Progenitor cell of endocrine pancreas (in vitro differentiated cells): ENCODE measurements around the gene TRAPPC4. TPM values are rescaled to one million over a fixed set of nuclear protein-coding genes. Genes with fewer than 3 reads are reported as not detected.
"Not testable (repeated sequence)": the region's sequence is repeated elsewhere in the genome, so short reads cannot be mapped to it uniquely, and the experiment has no call there.

Source experiments
- DNase-seq: peaks from one replicate; pipeline ENCODE4 v3.0.0; 2021; ENCODE audit warnings: low spot score; ENCODE audit not compliant: unreplicated experiment
- H3K27ac Mint-ChIP-seq: 2 replicates; pipeline ENCODE4 v1.8.0; 2021; ENCODE audit warnings: mild to moderate bottlenecking, moderate library complexity, mixed read lengths
- H3K27me3 Mint-ChIP-seq: 2 replicates; pipeline ENCODE4 v1.8.0; 2021; ENCODE audit warnings: mixed read lengths
- H3K36me3 Mint-ChIP-seq: 2 replicates; pipeline ENCODE4 v1.8.0; 2022; ENCODE audit warnings: mixed read lengths; ENCODE audit not compliant: insufficient read depth
- H3K4me1 Mint-ChIP-seq: 2 replicates; pipeline ENCODE4 v1.8.0; 2021; ENCODE audit warnings: low read depth, mixed read lengths
- H3K4me3 Mint-ChIP-seq: 2 replicates; pipeline ENCODE4 v1.8.0; 2021; ENCODE audit warnings: low read depth, mild to moderate bottlenecking, moderate library complexity, mixed read lengths
- H3K9me3 Mint-ChIP-seq: 2 replicates; pipeline ENCODE4 v1.8.0; 2021; ENCODE audit warnings: low read depth, mixed read lengths
- CTCF ChIP-seq: fragments of 200-600 bp; sonication (generic); IDR thresholded peaks from one replicate; pipeline ENCODE4 v1.5.0; 2021; ENCODE audit warnings: antibody characterized with exemption, mild to moderate bottlenecking; ENCODE audit not compliant: unreplicated experiment
- total RNA-seq: library from RNA; stranded (reverse); gene quantifications from 2 replicates; pipeline ENCODE4 v1.2.1, GENCODE V29; 2021

The TRAPPC4 gene
- total RNA-seq, 1 donor from 2014 or later: 60.3 TPM

DNA sequence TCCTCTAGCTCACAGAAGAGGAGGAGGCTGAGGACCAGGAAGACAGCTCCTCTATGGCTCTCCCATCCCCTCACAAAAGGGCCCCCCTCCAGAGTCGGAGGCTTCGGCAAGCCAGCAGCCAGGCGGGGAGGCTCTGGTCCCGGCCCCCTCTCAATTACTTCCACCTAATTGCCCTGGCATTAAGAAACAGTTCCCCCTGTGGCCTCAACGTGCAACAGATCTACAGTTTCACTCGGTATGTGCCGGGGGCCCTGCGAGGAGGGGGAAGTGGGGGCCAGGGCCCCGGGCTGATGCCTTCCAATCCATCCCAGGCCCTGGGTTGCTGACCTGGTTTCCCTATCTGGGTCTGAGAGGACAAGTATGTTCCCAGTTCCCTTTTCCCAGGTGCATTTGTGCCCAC lies 39.1 kb upstream of the TRAPPC4 start:
- DNase-seq: no peak
- Mint-ChIP-seq H3K27me3 (peaks cover 27% of the 10 kb centered on the region), H3K36me3 (no peaks in the 10 kb centered on the region), H3K9me3 (no peaks in the 10 kb centered on the region), H3K4me1 (peaks cover 5% of the 10 kb centered on the region), H3K4me3 (no peak overlapping the region), H3K27ac (no peak overlapping the region)
- no peak for TF ChIP-seq CTCF

- Mint-ChIP-seq H3K36me3 (no peaks in the 10 kb centered on the region), H3K27ac (no peak overlapping the region), H3K4me3 (no peak overlapping the region), H3K27me3 (peaks cover 20% of the 10 kb centered on the region), H3K9me3 (no peaks in the 10 kb centered on the region), H3K4me1 (peaks cover 2% of the 10 kb centered on the region)
- no peak for DNase-seq
- TF ChIP-seq CTCF: no peak
Measured at GRCh38 chr11:118980191-118980881, 38.2 kb upstream of the TRAPPC4 start.

GRCh38 chr11:118984337-118984736 lies 34.2 kb upstream of the TRAPPC4 start:
- peaks cover 13% of the 10 kb centered on the region for H3K27me3 Mint-ChIP-seq
- not testable (repeated sequence) for H3K9me3 Mint-ChIP-seq, H3K4me3 Mint-ChIP-seq, DNase-seq, H3K27ac Mint-ChIP-seq, H3K36me3 Mint-ChIP-seq, H3K4me1 Mint-ChIP-seq

DNA sequence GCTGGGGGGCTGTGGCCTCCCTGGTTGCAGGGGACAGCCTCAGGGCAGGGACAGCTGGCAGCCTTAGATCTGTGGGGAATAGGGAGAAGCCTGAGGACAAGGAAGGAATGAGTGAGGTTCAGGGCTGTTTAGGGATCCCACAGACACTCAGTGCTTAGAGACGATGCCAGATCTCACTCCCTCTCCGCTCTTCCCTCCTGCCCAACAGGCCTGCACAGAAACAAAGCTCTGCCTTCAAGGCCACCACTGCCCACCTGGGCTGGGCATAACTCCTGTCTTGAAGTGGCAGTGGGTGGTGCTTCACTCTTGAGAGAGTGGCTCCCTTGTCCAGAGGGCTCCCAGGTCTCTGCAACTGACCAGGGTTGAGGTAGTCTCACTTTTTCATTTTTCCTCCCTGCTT lies 33.7 kb upstream of the TRAPPC4 start:
- Mint-ChIP-seq H3K4me1 (peaks cover 2% of the 10 kb centered on the region), H3K36me3 (no peaks in the 10 kb centered on the region), H3K27me3 (peaks cover 9% of the 10 kb centered on the region), H3K9me3 (no peaks in the 10 kb centered on the region), H3K27ac (no peak overlapping the region), H3K4me3 (no peak overlapping the region)
- DNase-seq: no peak
- no peak for TF ChIP-seq CTCF

GRCh38 chr11:118988280-118988679 lies 30.3 kb upstream of the TRAPPC4 start:
- Mint-ChIP-seq H3K36me3 (peaks cover 7% of the 10 kb centered on the region), H3K27ac (no peak overlapping the region), H3K4me1 (no peaks in the 10 kb centered on the region), H3K4me3 (no peak overlapping the region), H3K9me3 (no peaks in the 10 kb centered on the region), H3K27me3 (no peaks in the 10 kb centered on the region)
- DNase-seq: no peak
- TF ChIP-seq CTCF: no peak

GRCh38 chr11:118991486-118992038 lies 27.0 kb upstream of the TRAPPC4 start:
- not testable (repeated sequence) for H3K9me3 Mint-ChIP-seq, H3K36me3 Mint-ChIP-seq, H3K4me3 Mint-ChIP-seq, H3K27me3 Mint-ChIP-seq, H3K27ac Mint-ChIP-seq, DNase-seq, H3K4me1 Mint-ChIP-seq
